Mesendoderm (in vitro differentiated cells): ENCODE results near the gene FRMD4A.

Experiments
- DNase-seq: peaks from one replicate; pipeline ENCODE4 v3.0.0; 2013
- H2AK5ac ChIP-seq: 2 replicates; pipeline ENCODE4 v1.6.1; 2013; ENCODE audit warnings: low read length, inconsistent platforms
- H2BK120ac ChIP-seq: 2 replicates; pipeline ENCODE4 v1.6.1; 2013; ENCODE audit warnings: low read depth, mild to moderate bottlenecking, low read length, moderate library complexity, mixed read lengths
- H2BK15ac ChIP-seq: replicated peaks from 2 replicates; pipeline ENCODE4 v1.6.1; 2013; ENCODE audit warnings: low read depth, mild to moderate bottlenecking, moderate library complexity
- H2BK5ac ChIP-seq: 2 replicates; pipeline ENCODE4 v1.6.1; 2013; ENCODE audit warnings: low read length, inconsistent platforms
- H3K18ac ChIP-seq: 2 replicates; pipeline ENCODE4 v1.6.1; 2013; ENCODE audit warnings: mild to moderate bottlenecking, low read length, mixed read lengths
- H3K23ac ChIP-seq: one replicate; pipeline ENCODE4 v1.6.1; 2013; ENCODE audit warnings: low read length
- H3K27ac ChIP-seq: 2 replicates; pipeline ENCODE4 v1.5.1; 2013; ENCODE audit warnings: low read depth, mild to moderate bottlenecking, inconsistent platforms, low read length, moderate library complexity
- H3K27me3 ChIP-seq: 2 replicates; pipeline ENCODE4 v1.6.1; 2013; ENCODE audit warnings: low read length, control low read depth, mild to moderate bottlenecking, inconsistent platforms; ENCODE audit not compliant: insufficient read depth, poor library complexity
- H3K36me3 ChIP-seq: 2 replicates; pipeline ENCODE4 v1.6.1; 2013; ENCODE audit warnings: low read length, inconsistent platforms; ENCODE audit not compliant: control insufficient read depth, insufficient read depth
- H3K4ac ChIP-seq: one replicate; pipeline ENCODE4 v1.6.1; 2013; ENCODE audit warnings: low read depth, mild to moderate bottlenecking, low read length, moderate library complexity
- H3K4me1 ChIP-seq: 2 replicates; pipeline ENCODE4 v1.6.1; 2013; ENCODE audit warnings: low read depth, low read length, inconsistent platforms; ENCODE audit not compliant: control insufficient read depth
- H3K4me2 ChIP-seq: 2 replicates; pipeline ENCODE4 v1.6.1; 2013; ENCODE audit warnings: low read length
- H3K4me3 ChIP-seq: 2 replicates; pipeline ENCODE4 v1.5.1; 2013; ENCODE audit warnings: mild to moderate bottlenecking, low read length
- H3K56ac ChIP-seq: one replicate; pipeline ENCODE4 v1.6.1; 2013; ENCODE audit warnings: low read length
- H3K79me1 ChIP-seq: 2 replicates; pipeline ENCODE4 v1.6.1; 2013; ENCODE audit warnings: low read length, inconsistent platforms
- H3K79me2 ChIP-seq: 2 replicates; pipeline ENCODE4 v1.6.1; 2013; ENCODE audit warnings: mild to moderate bottlenecking, low read length; ENCODE audit not compliant: control insufficient read depth, insufficient read depth
- H3K9ac ChIP-seq: 2 replicates; pipeline ENCODE4 v1.6.1; 2013; ENCODE audit warnings: low read length, inconsistent platforms
- H4K5ac ChIP-seq: one replicate; pipeline ENCODE4 v1.6.1; 2013; ENCODE audit warnings: low read length
- H4K8ac ChIP-seq: one replicate; pipeline ENCODE4 v1.6.1; 2013; ENCODE audit warnings: low read depth, mild to moderate bottlenecking, control low read depth, low read length, moderate library complexity
- WGBS: extraction: QIAGEN DNeasy Blood & Tissue Kit; methylation state at CpG from one replicate; pipeline ENCODE4 v1.1.7; 2013; ENCODE audit warnings: low lambda C conversion rate, missing lambda C conversion rate; ENCODE audit not compliant: insufficient coverage; ENCODE audit errors: extremely low coverage; 5-methylcytosine and 5-hydroxymethylcytosine counted together

FRMD4A gene

GRCh38 chr10:14124941-14125340 is 205.8 kb downstream of the FRMD4A start:
- DNase-seq: no peak
- no peak overlapping the region for H2BK5ac ChIP-seq
- no peak overlapping the region for H4K8ac ChIP-seq
- H3K56ac ChIP-seq: no peak overlapping the region
- H3K79me1 ChIP-seq: no peaks in the 10 kb centered on the region
- H3K4me1 ChIP-seq: no peaks in the 10 kb centered on the region
- H2BK15ac ChIP-seq: no peak overlapping the region
- H3K4me2 ChIP-seq: no peak overlapping the region
- H3K4ac ChIP-seq: no peak overlapping the region
- no peak overlapping the region for H2BK120ac ChIP-seq
- no peak overlapping the region for H2AK5ac ChIP-seq
- no peak overlapping the region for H3K9ac ChIP-seq
- H3K23ac ChIP-seq: no peak overlapping the region
- no peaks in the 10 kb centered on the region for H3K27me3 ChIP-seq
- H3K27ac ChIP-seq: no peak overlapping the region
- no peak overlapping the region for H3K18ac ChIP-seq
- no peaks in the 10 kb centered on the region for H3K36me3 ChIP-seq
- H4K5ac ChIP-seq: no peak overlapping the region
- WGBS: no CpG with 5 or more reads among the region's 7 CpGs
- no peak overlapping the region for H3K4me3 ChIP-seq
- H3K79me2 ChIP-seq: no peaks in the 10 kb centered on the region

GRCh38 chr10:14123139-14123538 is 207.6 kb downstream of the FRMD4A start:
- Histone ChIP-seq H3K4ac (no peak overlapping the region), H3K18ac (no peak overlapping the region), H3K27ac (no peak overlapping the region), H3K4me3 (no peak overlapping the region), H3K4me1 (no peaks in the 10 kb centered on the region), H3K79me2 (no peaks in the 10 kb centered on the region), H3K56ac (no peak overlapping the region), H4K5ac (no peak overlapping the region), H4K8ac (no peak overlapping the region), H3K79me1 (no peaks in the 10 kb centered on the region), H3K4me2 (no peak overlapping the region), H2AK5ac (no peak overlapping the region), H2BK15ac (no peak overlapping the region), H3K27me3 (no peaks in the 10 kb centered on the region), H2BK5ac (no peak overlapping the region), H3K36me3 (no peaks in the 10 kb centered on the region), H3K9ac (no peak overlapping the region), H2BK120ac (no peak overlapping the region), H3K23ac (no peak overlapping the region)
- DNase-seq: no peak
- WGBS: no CpG with 5 or more reads among the region's 5 CpGs

GRCh38 chr10:14120812-14121211 is 209.9 kb downstream of the FRMD4A start:
- Histone ChIP-seq H3K27ac (no peak overlapping the region), H2BK120ac (no peak overlapping the region), H2AK5ac (no peak overlapping the region), H3K4me2 (no peak overlapping the region), H3K4me3 (no peak overlapping the region), H3K56ac (no peak overlapping the region), H2BK5ac (no peak overlapping the region), H3K36me3 (no peaks in the 10 kb centered on the region), H4K5ac (no peak overlapping the region), H3K27me3 (no peaks in the 10 kb centered on the region), H2BK15ac (no peak overlapping the region), H3K23ac (no peak overlapping the region), H3K79me1 (no peaks in the 10 kb centered on the region), H4K8ac (no peak overlapping the region), H3K4ac (no peak overlapping the region), H3K9ac (no peak overlapping the region), H3K79me2 (no peaks in the 10 kb centered on the region), H3K4me1 (no peaks in the 10 kb centered on the region), H3K18ac (no peak overlapping the region)
- no peak for DNase-seq
- no CpG with 5 or more reads among the region's 2 CpGs for WGBS

- no peak overlapping the region for H4K5ac ChIP-seq
- H3K4me2 ChIP-seq: no peak overlapping the region
- no peak overlapping the region for H3K23ac ChIP-seq
- H3K4me3 ChIP-seq: no peak overlapping the region
- no CpG with 5 or more reads among the region's 4 CpGs for WGBS
- H4K8ac ChIP-seq: no peak overlapping the region
- no peaks in the 10 kb centered on the region for H3K36me3 ChIP-seq
- H3K79me1 ChIP-seq: no peaks in the 10 kb centered on the region
- no peak overlapping the region for H3K4ac ChIP-seq
- DNase-seq: no peak
- H2BK5ac ChIP-seq: no peak overlapping the region
- no peaks in the 10 kb centered on the region for H3K4me1 ChIP-seq
- H3K27ac ChIP-seq: no peak overlapping the region
- H3K79me2 ChIP-seq: no peaks in the 10 kb centered on the region
- H2BK120ac ChIP-seq: no peak overlapping the region
- no peaks in the 10 kb centered on the region for H3K27me3 ChIP-seq
- H3K56ac ChIP-seq: no peak overlapping the region
- no peak overlapping the region for H2AK5ac ChIP-seq
- H3K9ac ChIP-seq: no peak overlapping the region
- no peak overlapping the region for H3K18ac ChIP-seq
- no peak overlapping the region for H2BK15ac ChIP-seq
Measured at GRCh38 chr10:14118953-14119352, 211.8 kb downstream of the FRMD4A start.

- H3K79me2 ChIP-seq: no peaks in the 10 kb centered on the region
- no peak overlapping the region for H3K4ac ChIP-seq
- H4K5ac ChIP-seq: no peak overlapping the region
- H3K27ac ChIP-seq: no peak overlapping the region
- no peak overlapping the region for H3K18ac ChIP-seq
- H3K23ac ChIP-seq: no peak overlapping the region
- H3K4me2 ChIP-seq: no peak overlapping the region
- no peak overlapping the region for H2BK5ac ChIP-seq
- H3K36me3 ChIP-seq: no peaks in the 10 kb centered on the region
- H2BK120ac ChIP-seq: no peak overlapping the region
- no peak overlapping the region for H3K9ac ChIP-seq
- H3K56ac ChIP-seq: no peak overlapping the region
- no peak for DNase-seq
- H2BK15ac ChIP-seq: no peak overlapping the region
- no peak overlapping the region for H4K8ac ChIP-seq
- no peak overlapping the region for H2AK5ac ChIP-seq
- no peak overlapping the region for H3K4me3 ChIP-seq
- H3K27me3 ChIP-seq: no peaks in the 10 kb centered on the region
- no peaks in the 10 kb centered on the region for H3K79me1 ChIP-seq
- H3K4me1 ChIP-seq: no peaks in the 10 kb centered on the region
Measured at GRCh38 chr10:14116837-14117236, 213.9 kb downstream of the FRMD4A start.

GRCh38 chr10:14116021-14116420 is 214.7 kb downstream of the FRMD4A start:
- Histone ChIP-seq H2BK15ac (no peak overlapping the region), H2BK5ac (no peak overlapping the region), H3K4ac (no peak overlapping the region), H3K79me1 (no peaks in the 10 kb centered on the region), H3K56ac (no peak overlapping the region), H3K4me3 (no peak overlapping the region), H2AK5ac (no peak overlapping the region), H2BK120ac (no peak overlapping the region), H3K9ac (no peak overlapping the region), H3K18ac (no peak overlapping the region), H3K27me3 (no peaks in the 10 kb centered on the region), H4K8ac (no peak overlapping the region), H3K79me2 (no peaks in the 10 kb centered on the region), H3K36me3 (no peaks in the 10 kb centered on the region), H3K4me1 (no peaks in the 10 kb centered on the region), H3K23ac (no peak overlapping the region), H4K5ac (no peak overlapping the region), H3K27ac (no peak overlapping the region), H3K4me2 (no peak overlapping the region)
- no CpG with 5 or more reads among the region's 8 CpGs for WGBS
- DNase-seq: no peak
